ENCODE data around the gene KIAA0825.

KIAA0825 gene

DNA sequence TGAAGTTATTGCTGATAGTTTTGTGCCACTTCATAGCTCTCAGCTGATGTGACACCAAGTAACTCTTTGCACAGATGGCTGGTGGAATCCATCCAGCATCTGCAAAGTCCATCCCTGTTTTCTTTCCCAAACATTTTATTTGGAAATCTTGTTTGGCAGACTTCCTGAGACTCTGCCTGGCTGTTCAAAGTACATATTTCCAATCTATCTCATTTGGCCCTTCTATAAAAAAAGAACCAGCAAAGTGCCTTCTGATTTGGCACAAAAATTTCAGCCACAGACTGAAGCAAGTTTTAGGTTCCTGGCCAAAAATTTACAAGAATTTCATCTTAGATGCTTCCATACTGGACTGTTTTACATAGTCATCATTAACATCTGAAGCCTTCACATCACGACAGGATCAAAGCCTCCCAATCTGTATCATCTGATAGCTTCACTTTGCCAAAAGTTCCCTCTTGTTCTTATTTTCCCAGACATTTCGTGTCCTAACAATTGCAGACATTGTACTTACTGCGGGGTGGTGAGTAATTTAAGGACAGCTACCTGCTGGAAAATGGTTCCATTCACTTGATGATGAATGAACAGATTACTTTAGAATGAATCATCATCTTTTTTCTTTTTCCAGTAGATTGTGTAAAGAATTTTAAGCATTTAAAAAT is 377.3 kb downstream of the KIAA0825 start:
- peak; percentile 26 to 68 for DNase-seq (ENCODE audit: low read depth in 2 of 2)
- TF ChIP-seq, protein P1, sequence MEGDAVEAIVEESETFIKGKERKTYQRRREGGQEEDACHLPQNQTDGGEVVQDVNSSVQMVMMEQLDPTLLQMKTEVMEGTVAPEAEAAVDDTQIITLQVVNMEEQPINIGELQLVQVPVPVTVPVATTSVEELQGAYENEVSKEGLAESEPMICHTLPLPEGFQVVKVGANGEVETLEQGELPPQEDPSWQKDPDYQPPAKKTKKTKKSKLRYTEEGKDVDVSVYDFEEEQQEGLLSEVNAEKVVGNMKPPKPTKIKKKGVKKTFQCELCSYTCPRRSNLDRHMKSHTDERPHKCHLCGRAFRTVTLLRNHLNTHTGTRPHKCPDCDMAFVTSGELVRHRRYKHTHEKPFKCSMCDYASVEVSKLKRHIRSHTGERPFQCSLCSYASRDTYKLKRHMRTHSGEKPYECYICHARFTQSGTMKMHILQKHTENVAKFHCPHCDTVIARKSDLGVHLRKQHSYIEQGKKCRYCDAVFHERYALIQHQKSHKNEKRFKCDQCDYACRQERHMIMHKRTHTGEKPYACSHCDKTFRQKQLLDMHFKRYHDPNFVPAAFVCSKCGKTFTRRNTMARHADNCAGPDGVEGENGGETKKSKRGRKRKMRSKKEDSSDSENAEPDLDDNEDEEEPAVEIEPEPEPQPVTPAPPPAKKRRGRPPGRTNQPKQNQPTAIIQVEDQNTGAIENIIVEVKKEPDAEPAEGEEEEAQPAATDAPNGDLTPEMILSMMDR (IDR thresholded peaks at IDR 0.05; ENCODE audit: low read depth, low read length): no peak
- no peak overlapping the region for H3K4me3 ChIP-seq (replicated peaks in 1 of 2; ENCODE audit: low read depth in 2 of 2, low read length in 2 of 2)

GRCh38 chr5:94240596-94240992 is 377.8 kb downstream of the KIAA0825 start:
- no peak overlapping the region for H3K4me3 ChIP-seq (replicated peaks in 1 of 2; ENCODE audit: low read depth in 2 of 2, low read length in 2 of 2)
- TF ChIP-seq, protein P1 (IDR thresholded peaks at IDR 0.05; ENCODE audit: low read depth, low read length): no peak
- DNase-seq (ENCODE audit: low read depth in 2 of 2): peak in 1 of 2 donors; percentile 48

DNA sequence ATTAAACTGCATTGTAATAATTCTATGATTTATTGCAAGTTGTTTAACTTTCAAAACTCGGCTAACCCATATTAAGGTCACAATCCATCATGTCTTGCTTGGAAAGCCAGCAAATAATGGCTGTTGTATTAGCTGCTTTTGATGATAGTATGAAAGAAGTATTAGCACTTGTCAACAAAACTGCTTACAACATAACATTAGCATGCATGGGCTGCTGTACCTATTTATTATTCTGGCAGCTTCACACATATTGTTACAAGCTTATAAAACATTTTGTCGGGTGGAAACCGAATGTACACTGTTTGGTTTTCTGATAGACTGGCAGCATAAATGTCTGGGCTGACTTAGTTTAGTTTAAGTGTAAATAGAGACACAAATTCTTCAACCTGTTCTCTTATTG is 378.3 kb downstream of the KIAA0825 start:
- TF ChIP-seq, protein P1 (IDR thresholded peaks at IDR 0.05; ENCODE audit: low read depth, low read length): no peak
- no peak overlapping the region for H3K4me3 ChIP-seq (replicated peaks in 1 of 2; ENCODE audit: low read depth in 2 of 2, low read length in 2 of 2)
- DNase-seq (ENCODE audit: low read depth in 2 of 2): no peak

DNA sequence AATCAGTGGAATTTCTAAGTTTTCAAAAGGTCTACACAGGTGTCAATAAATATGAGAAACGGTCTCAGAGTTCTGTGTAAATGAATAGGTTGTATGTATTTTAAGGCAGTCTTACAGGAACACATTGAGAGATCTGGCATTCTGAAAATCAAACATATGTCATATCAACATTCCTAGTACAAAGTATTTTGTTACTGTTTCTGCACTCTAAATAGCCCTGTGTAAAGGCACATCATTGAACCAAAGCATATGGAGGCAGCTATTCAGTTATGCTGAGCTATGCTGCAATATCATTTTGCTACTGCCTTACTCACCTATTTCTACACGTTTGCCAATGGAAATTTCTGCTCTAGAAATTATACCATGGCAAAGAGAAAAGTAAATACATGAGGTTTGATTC is 379.1 kb downstream of the KIAA0825 start:
- no peak for DNase-seq (ENCODE audit: low read depth in 2 of 2)
- no peak overlapping the region for H3K4me3 ChIP-seq (replicated peaks in 1 of 2; ENCODE audit: low read depth in 2 of 2, low read length in 2 of 2)
- TF ChIP-seq, protein P1 (IDR thresholded peaks at IDR 0.05; ENCODE audit: low read depth, low read length): no peak

DNA sequence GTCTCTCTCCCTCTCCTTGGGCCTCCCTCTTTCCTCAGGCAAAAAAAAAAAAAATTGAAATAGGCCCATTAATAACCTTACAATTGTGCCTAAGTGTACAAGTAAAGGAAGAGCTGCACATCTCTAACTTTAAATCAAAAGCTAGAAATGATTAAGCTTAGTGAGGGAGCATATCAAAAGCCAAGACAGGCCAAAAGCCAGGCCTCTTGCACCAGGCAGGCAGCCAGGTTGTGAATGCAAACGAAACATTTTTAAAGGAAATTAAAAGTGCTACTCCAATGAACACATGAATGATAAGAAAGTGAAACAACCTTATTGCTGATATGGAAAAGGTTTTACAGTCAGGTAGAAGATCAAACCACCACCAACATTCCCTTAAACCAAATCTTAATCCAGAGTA is 383.4 kb downstream of the KIAA0825 start:
- no peak overlapping the region for H3K4me3 ChIP-seq (replicated peaks in 1 of 2; ENCODE audit: low read depth in 2 of 2, low read length in 2 of 2)
- TF ChIP-seq, protein P1 (IDR thresholded peaks at IDR 0.05; ENCODE audit: low read depth, low read length): no peak
- DNase-seq (ENCODE audit: low read depth in 2 of 2): no peak

DNA sequence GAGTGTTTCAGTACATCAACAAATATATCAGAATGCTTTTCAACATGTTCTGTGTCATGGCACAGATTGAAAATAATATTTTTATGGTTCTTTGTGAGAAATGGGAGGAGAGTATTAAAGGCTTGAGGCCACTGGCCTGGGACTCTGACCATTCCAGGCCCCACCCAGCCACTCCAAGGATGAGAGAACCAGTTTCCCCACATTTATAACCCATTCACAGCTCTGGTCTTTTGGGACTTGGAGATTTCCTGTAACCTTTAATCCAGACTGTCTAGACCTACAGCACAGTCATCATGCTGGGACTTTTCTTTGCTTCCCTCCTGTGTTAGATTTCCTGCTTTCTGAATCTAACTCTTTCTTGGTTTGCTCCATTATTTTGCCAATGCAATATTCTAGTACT is 389.6 kb downstream of the KIAA0825 start:
- TF ChIP-seq, protein P1 (IDR thresholded peaks at IDR 0.05; ENCODE audit: low read depth, low read length): no peak
- peak in 1 of 2 donors; percentile 43 for DNase-seq (ENCODE audit: low read depth in 2 of 2)
- H3K4me3 ChIP-seq (replicated peaks in 1 of 2; ENCODE audit: low read depth in 2 of 2, low read length in 2 of 2): no peak overlapping the region

GRCh38 chr5:94223235-94223634 is 395.2 kb downstream of the KIAA0825 start:
- TF ChIP-seq, protein P1 (IDR thresholded peaks at IDR 0.05; ENCODE audit: low read depth, low read length): no peak
- DNase-seq (ENCODE audit: low read depth in 2 of 2): no peak
- no peak overlapping the region for H3K4me3 ChIP-seq (replicated peaks in 1 of 2; ENCODE audit: low read depth in 2 of 2, low read length in 2 of 2)

Data from cardiac fibroblast (primary cell).